Vagina (tissue), 2 donors: Measurements from ENCODE around the gene PPP4R1.

ENCODE experiments used
- CTCF ChIP-seq, 3 experiments: fragments of 450-650 bp in 2 of 3; fragments of 200-600 bp in 1 of 3; sonication (generic) in 1 of 3; IDR thresholded peaks; one replicate each; pipeline ENCODE4 v1.5.1; 2017 to 2019; ENCODE audit warnings: antibody characterized with exemption in 3 of 3, mild to moderate bottlenecking in 2 of 3, moderate library complexity in 2 of 3
- POLR2A ChIP-seq, 2 donors: fragments of 450-650 bp; IDR thresholded peaks; one replicate each; pipeline ENCODE4 v1.6.1; 2017; ENCODE audit warnings: antibody characterized with exemption in 2 of 2, mild to moderate bottlenecking in 2 of 2, moderate library complexity in 2 of 2
- POLR2AphosphoS5 ChIP-seq, 2 donors: sonication (generic); formaldehyde crosslinking; IDR thresholded peaks; one replicate each; pipeline ENCODE4 v1.9.0; 2017; ENCODE audit warnings: antibody characterized with exemption in 2 of 2, mild to moderate bottlenecking in 2 of 2, low read depth in 1 of 2; ENCODE audit not compliant: insufficient read depth in 1 of 2

GRCh38 chr18:9516437-9517064, 97.8 kb downstream of the PPP4R1 start:
- peak; percentile 36 to 73 (median 69) for TF ChIP-seq CTCF (IDR thresholded peaks at IDR 0.05)
- TF ChIP-seq POLR2A (IDR thresholded peaks at IDR 0.05): no peak
- TF ChIP-seq POLR2AphosphoS5 (IDR thresholded peaks at IDR 0.05; ENCODE audit: insufficient read depth in 1 of 2, low read depth in 1 of 2): no peak
